Bronchial epithelial cell (primary cell): ENCODE results near the gene STK39. TPM values are rescaled to one million over a fixed set of nuclear protein-coding genes. Genes with fewer than 3 reads are reported as not detected.

Experiments used
- DNase-seq: peaks from one replicate; pipeline ENCODE4 v3.0.0-alpha.2; 2010; ENCODE audit warnings: low read depth
- FAIRE-seq: peaks from 2 replicates; lab custom pipeline; 2011; peaks lifted over from hg19 to GRCh38; lab: Jason Lieb, UNC
- H3K27me3 ChIP-seq: 2 replicates; pipeline ENCODE4 v1.5.1; 2011; ENCODE audit warnings: low read length; ENCODE audit not compliant: control insufficient read depth, insufficient read depth
- H3K36me3 ChIP-seq: 2 replicates; pipeline ENCODE4 v1.5.1; 2011; ENCODE audit warnings: low read length; ENCODE audit not compliant: control insufficient read depth, insufficient read depth
- H3K4me3 ChIP-seq: 2 replicates; pipeline ENCODE4 v1.5.1; 2011; ENCODE audit warnings: mild to moderate bottlenecking, low read depth, low read length, control low read depth
- total RNA-seq: library from RNA; depleted of rRNA; stranded (reverse); fragments of >200 nt; gene quantifications from 2 replicates; pipeline ENCODE4 v1.2.1, GENCODE V29; 2014
- TF ChIP-seq, protein P1 (sequence below): IDR thresholded peaks from 2 replicates; pipeline ENCODE4 v1.5.1; 2011; ENCODE audit warnings: mild to moderate bottlenecking, moderate library complexity, low read length, control low read depth, inconsistent platforms; ENCODE audit not compliant: insufficient read depth, severe bottlenecking

The STK39 gene
- total RNA-seq = 15.4 and 20.3 TPM in 2 replicates

DNA sequence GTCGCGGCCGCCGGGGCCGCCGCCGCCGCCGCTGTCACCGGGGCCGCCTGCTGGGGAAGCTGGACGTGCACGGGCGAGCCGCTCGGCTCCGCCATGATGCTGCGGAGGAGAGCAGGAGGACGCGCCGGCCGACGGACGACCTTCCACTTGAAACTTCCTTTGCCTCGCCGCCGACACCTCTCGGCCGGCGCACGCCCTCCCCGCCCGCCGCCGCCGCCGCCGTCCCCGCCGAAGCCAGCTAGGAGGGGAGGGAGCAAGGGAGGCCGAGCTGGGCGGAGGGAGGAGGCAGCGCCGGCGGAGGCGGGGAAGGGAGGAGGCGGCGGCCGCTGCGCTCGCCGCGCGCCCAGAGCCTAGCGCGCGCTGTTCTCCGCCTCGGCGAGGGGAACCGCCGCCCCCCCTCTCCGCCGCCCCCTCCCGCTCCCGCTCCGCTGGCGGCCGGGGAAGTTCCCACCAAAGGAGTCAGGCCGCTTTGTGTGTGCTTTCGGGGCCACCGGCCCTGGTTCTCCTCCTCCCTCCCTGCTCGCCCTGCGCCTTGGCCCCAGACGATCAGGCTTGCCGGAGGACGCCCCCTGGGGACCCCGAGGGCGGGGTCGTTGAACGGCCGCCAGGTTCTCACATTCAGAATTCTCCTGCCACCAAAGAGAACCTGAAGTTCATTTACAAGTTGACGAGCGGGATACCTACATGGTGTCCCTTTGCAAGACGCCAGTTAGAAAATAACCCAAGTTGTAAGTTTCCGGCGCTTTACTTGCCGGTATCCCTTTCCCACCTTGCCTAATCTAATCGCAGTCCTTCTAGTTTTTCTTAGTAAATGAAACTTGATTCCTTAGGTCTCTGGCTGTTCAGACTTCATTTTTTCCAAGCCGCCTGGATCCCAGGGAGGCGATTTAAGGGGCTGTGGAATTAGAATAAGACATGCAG is at the start of gene STK39:
TSS of gene STK39 (minus strand) at position 255 of the 921 bp plus-strand sequence. CDS start at position 95, 160 bp downstream.
- FAIRE-seq (no peak), DNase-seq (peak; percentile 43)
- TF ChIP-seq, protein P1, sequence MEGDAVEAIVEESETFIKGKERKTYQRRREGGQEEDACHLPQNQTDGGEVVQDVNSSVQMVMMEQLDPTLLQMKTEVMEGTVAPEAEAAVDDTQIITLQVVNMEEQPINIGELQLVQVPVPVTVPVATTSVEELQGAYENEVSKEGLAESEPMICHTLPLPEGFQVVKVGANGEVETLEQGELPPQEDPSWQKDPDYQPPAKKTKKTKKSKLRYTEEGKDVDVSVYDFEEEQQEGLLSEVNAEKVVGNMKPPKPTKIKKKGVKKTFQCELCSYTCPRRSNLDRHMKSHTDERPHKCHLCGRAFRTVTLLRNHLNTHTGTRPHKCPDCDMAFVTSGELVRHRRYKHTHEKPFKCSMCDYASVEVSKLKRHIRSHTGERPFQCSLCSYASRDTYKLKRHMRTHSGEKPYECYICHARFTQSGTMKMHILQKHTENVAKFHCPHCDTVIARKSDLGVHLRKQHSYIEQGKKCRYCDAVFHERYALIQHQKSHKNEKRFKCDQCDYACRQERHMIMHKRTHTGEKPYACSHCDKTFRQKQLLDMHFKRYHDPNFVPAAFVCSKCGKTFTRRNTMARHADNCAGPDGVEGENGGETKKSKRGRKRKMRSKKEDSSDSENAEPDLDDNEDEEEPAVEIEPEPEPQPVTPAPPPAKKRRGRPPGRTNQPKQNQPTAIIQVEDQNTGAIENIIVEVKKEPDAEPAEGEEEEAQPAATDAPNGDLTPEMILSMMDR = no peak
- H3K4me3 ChIP-seq = peak within 1 kb of the TSS; percentile 66
- H3K36me3 ChIP-seq = no peaks in the 10 kb centered on the region
- H3K27me3 ChIP-seq = no peaks in the 10 kb centered on the region

DNA sequence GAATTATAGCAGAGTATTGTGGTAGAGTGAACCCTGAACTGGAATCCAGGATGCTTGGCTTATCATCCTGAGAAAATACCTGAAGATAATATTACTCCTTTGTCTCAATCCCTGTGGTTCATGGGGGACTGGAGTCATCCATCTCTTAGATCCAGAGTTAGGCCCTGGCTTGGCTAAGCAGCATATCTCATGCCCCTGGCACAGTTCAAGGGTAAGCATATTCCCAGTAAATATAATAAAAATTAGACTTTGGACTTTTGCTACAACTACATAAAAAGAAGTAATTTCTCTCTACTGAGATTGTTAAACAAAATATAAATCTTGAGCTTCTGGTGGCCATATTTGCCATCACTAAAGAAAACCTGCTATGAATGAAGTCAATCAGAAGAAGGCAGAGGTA is 47.7 kb upstream of the STK39 start:
- TF ChIP-seq, protein P1 = no peak
- no peak for DNase-seq
- FAIRE-seq = no peak
- H3K4me3 ChIP-seq = no peak overlapping the region
- no peaks in the 10 kb centered on the region for H3K36me3 ChIP-seq
- H3K27me3 ChIP-seq = no peaks in the 10 kb centered on the region

DNA sequence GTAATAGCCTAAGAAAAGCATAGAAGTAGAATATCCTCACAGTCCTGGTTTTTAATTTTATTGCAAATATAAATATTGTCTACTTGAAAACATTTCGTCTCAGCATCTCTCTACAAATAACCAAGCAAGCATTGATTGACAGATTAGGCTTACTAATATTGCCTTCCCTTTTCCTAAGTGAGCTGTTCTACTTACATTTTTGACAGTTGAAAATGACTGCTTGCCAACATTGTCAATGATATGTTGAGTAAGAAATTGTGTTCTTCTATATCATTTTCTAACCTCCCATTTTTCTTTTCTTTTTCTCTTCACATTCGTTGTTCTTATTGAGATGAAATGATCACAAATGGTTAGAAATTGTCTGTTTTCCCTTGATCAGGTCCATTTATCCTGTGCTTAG is 47.0 kb upstream of the STK39 start:
- no peaks in the 10 kb centered on the region for H3K36me3 ChIP-seq
- DNase-seq (no peak), FAIRE-seq (no peak)
- no peak overlapping the region for H3K4me3 ChIP-seq
- H3K27me3 ChIP-seq = no peaks in the 10 kb centered on the region
- TF ChIP-seq, protein P1 = no peak

DNA sequence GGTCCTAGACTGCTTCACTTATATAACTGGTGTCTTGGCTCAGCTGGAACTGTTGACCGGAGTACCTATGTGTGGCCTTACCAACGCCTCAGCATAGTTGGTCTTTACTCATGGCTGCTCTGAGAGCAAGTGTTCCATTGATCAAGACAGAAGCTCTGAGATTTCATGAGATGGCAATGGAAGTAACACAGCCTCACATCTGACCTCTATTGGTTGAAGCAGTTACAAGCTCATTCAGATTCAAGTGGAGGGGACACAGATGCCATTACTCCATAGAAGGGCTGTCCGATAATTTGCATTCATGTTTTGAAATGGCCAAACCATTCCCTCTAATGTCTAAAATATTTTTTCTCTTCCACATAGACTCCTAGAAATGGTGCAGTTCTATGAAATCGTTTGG is 46.4 kb upstream of the STK39 start:
- Histone ChIP-seq H3K27me3 (no peaks in the 10 kb centered on the region), H3K36me3 (no peaks in the 10 kb centered on the region), H3K4me3 (no peak overlapping the region)
- DNase-seq = peak; percentile 15
- TF ChIP-seq, protein P1 = peak; percentile 22
- peak; percentile 40 for FAIRE-seq

DNA sequence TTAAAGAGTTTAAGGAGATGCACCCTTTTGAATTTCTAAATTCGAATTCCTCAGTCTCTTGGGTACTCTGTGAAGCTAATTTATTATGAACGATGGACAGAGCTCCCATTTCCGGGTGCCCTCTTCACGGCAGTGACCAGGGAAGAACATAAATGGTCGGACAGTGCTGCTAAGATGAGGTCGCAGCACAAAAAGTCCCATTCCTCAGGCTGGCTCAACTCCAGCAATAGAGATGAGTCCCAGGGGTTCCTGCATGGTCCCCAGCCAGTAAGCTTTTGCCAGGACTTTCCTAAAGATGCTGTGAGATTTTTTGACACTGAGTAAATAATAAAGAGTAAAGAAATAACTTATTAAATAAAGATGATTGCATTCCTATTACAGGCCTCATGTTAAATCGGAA is 43.0 kb upstream of the STK39 start:
- no peaks in the 10 kb centered on the region for H3K27me3 ChIP-seq
- no peak for DNase-seq
- TF ChIP-seq, protein P1 = no peak
- no peak for FAIRE-seq
- no peak overlapping the region for H3K4me3 ChIP-seq
- no peaks in the 10 kb centered on the region for H3K36me3 ChIP-seq
